T-helper 2 cell treated with Interferon-gamma antibody and Interleukin-4, amounts not matched to agents 5 μg/mL and 100 μg/mL, for 36 hours (primary cell): ENCODE data around the gene CREBBP.

Experiments
- DNase-seq: peaks from one replicate; pipeline ENCODE4 v3.0.0; 2021; ENCODE audit warnings: low spot score
- H3K27ac Mint-ChIP-seq: one replicate; pipeline ENCODE4 v1.8.0; 2021; ENCODE audit warnings: mild to moderate bottlenecking, mixed read lengths
- H3K27me3 Mint-ChIP-seq: one replicate; pipeline ENCODE4 v1.8.0; 2021; ENCODE audit warnings: low read depth, mixed read lengths
- H3K36me3 Mint-ChIP-seq: one replicate; pipeline ENCODE4 v1.8.0; 2021; ENCODE audit warnings: low read depth, mixed read lengths
- H3K4me1 Mint-ChIP-seq: one replicate; pipeline ENCODE4 v1.8.0; 2021; ENCODE audit warnings: low read depth, mixed read lengths
- H3K4me3 Mint-ChIP-seq: one replicate; pipeline ENCODE4 v1.8.0; 2022; ENCODE audit warnings: mild to moderate bottlenecking, moderate library complexity, mixed read lengths
- H3K9me3 Mint-ChIP-seq: one replicate; pipeline ENCODE4 v1.8.0; 2021; ENCODE audit warnings: mixed read lengths

The CREBBP gene

DNA sequence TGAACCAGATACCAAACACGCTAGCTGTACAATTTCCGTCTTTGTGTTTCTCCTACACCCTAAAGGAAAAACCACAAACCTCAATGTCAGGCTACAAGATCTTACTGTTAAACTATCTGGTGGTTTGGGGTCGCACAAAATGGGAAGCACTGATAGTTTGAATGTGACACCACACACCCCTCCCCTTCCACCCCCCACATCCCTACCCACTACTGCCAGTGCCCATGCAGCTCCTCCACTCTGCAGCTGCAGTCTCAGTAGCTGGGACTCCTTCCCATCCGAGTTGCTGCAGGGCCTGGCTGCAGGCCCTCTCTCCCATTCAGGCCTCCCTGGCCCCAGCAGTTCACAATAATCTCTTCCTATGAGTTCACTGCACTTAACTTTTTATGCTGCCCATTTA, 181.6 kb downstream of the CREBBP start:
- Mint-ChIP-seq H3K4me1 (peaks cover 10% of the 10 kb centered on the region), H3K4me3 (no peak overlapping the region), H3K9me3 (no peaks in the 10 kb centered on the region), H3K36me3 (peaks cover 5% of the 10 kb centered on the region), H3K27me3 (no peaks in the 10 kb centered on the region), H3K27ac (no peak overlapping the region)
- no peak for DNase-seq

DNA sequence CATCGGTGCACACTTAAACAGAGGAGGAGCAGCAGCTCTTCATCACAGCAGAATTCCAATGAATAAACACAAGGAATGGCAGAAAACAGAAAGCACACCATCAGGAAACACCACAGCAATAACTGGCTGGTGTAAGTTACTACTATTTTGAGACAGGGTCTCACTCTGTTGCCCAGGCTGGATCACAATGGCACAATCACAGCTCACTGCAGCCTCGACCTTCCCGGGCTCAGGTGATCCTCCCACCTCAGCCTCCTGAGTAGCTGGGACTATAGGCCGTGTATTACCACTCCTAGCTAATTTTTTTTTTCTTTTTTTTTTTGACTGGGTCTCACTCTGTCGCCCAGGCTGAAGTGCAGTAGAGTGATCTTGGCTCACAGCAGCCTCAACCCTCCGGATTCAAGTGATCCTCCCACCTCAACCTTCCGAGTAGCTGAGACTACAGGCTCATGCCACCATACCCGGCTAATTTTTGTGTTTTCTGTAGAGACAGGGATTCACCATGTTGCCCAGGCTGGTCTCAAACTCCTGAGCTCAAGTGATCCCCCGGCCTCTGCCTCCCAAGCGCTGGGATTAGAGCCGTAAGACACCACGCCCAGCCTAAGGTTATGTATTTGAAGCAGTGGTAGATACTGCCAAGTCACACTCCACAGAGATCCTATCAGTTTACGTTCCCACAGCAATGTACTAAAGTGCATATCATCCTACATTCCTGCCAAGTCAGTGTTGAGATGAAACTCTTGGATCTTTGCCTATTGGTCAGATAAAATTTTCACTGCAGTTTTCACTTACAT, 183.9 kb downstream of the CREBBP start:
- H3K4me3 Mint-ChIP-seq, result no peak overlapping the region
- peaks cover 7% of the 10 kb centered on the region for H3K4me1 Mint-ChIP-seq
- peaks cover 3% of the 10 kb centered on the region for H3K36me3 Mint-ChIP-seq
- no peaks in the 10 kb centered on the region for H3K27me3 Mint-ChIP-seq
- H3K27ac Mint-ChIP-seq, result no peak overlapping the region
- H3K9me3 Mint-ChIP-seq, result no peaks in the 10 kb centered on the region
- no peak for DNase-seq

GRCh38 chr16:3695610-3696369, 184.7 kb downstream of the CREBBP start:
- peaks cover 3% of the 10 kb centered on the region for H3K36me3 Mint-ChIP-seq
- peaks cover 8% of the 10 kb centered on the region for H3K4me1 Mint-ChIP-seq
- H3K27ac Mint-ChIP-seq, result no peak overlapping the region
- H3K4me3 Mint-ChIP-seq, result no peak overlapping the region
- no peaks in the 10 kb centered on the region for H3K9me3 Mint-ChIP-seq
- no peaks in the 10 kb centered on the region for H3K27me3 Mint-ChIP-seq
- DNase-seq, result no peak

- Mint-ChIP-seq H3K9me3 (no peaks in the 10 kb centered on the region), H3K27ac (no peak overlapping the region), H3K36me3 (peaks cover 10% of the 10 kb centered on the region), H3K4me1 (peaks cover 10% of the 10 kb centered on the region), H3K27me3 (no peaks in the 10 kb centered on the region), H3K4me3 (no peak overlapping the region)
- DNase-seq, result no peak
Measured at GRCh38 chr16:3694051-3694450, 186.5 kb downstream of the CREBBP start.

DNA sequence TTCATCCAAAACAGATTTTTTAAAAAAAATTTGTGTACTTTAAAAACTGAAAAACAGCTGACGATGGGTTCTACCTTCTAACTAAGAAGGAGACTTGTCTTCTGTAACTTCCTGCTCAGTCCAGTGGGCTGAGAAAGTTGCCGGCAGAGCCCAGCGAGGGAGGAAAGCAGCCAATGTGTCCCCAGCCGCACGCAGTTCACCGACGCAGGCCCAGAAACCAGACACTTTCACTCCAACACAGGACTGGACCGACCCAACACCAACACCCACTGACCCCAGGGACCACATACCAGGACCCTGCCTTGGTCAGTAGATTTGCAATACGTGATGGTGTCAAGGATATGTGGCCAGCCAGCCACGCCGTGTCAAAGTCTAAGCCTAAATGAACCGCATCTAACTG, 188.8 kb downstream of the CREBBP start:
- Mint-ChIP-seq H3K27me3 (no peaks in the 10 kb centered on the region), H3K4me1 (peaks cover 7% of the 10 kb centered on the region), H3K9me3 (no peaks in the 10 kb centered on the region), H3K36me3 (peaks cover 23% of the 10 kb centered on the region), H3K4me3 (no peak overlapping the region), H3K27ac (no peak overlapping the region)
- DNase-seq, result no peak

GRCh38 chr16:3690980-3691720, 189.4 kb downstream of the CREBBP start:
- Mint-ChIP-seq H3K27me3 (no peaks in the 10 kb centered on the region), H3K27ac (no peak overlapping the region), H3K4me1 (peaks cover 7% of the 10 kb centered on the region), H3K36me3 (peaks cover 23% of the 10 kb centered on the region), H3K4me3 (peak overlapping the region; percentile 59), H3K9me3 (no peaks in the 10 kb centered on the region)
- DNase-seq, result no peak

DNA sequence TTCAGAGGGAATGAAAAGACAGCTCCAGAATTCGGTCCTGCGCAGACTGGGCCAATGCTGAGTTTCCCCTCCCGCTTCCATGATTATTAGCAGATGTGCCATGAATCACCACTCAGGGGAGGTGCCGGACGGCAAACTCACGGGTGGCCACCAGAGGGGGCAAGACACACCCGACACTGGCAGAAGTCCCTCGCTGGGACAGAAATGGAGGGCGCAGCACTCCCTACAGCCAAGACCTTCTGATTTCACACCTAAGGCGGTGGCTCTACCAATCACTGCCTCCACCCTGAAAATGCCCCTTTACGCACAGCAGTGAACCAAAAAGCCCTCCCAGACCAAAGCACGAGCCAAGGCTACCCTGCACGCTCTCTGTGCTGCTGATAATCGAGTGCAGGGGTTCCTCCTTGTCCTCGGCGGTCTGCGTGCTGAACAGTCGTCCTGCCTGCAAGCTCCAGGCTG, 190.0 kb downstream of the CREBBP start:
- Mint-ChIP-seq H3K27me3 (no peaks in the 10 kb centered on the region), H3K4me3 (peak overlapping the region; percentile 59), H3K27ac (no peak overlapping the region), H3K9me3 (no peaks in the 10 kb centered on the region), H3K4me1 (peaks cover 7% of the 10 kb centered on the region), H3K36me3 (peaks cover 24% of the 10 kb centered on the region)
- peak; percentile 68 for DNase-seq

- H3K27ac Mint-ChIP-seq, result no peak overlapping the region
Measured at GRCh38 chr16:3689731-3690130, 190.8 kb downstream of the CREBBP start.

DNA sequence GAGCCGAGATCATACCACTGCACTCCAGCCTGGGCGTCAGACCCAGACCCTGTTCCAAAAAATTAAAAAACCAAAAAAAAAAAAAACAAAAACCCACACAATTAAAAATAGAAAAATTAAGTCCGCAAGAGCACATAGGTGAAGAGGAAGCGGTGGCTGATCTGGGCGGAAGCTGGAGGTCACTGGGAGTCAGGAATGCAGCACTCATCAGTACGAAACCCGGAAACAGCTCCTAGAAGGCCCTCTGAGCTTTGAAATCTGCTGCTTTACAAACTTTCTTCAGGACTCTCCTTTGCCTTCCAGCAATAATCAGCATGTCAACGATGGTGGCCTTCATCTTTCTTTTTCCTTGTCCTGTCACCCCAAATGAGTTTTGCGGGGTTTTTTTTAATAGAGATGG, 192.7 kb downstream of the CREBBP start:
- Mint-ChIP-seq H3K36me3 (peaks cover 34% of the 10 kb centered on the region), H3K27me3 (no peaks in the 10 kb centered on the region), H3K9me3 (no peaks in the 10 kb centered on the region), H3K4me3 (no peak overlapping the region), H3K27ac (no peak overlapping the region), H3K4me1 (peaks cover 7% of the 10 kb centered on the region)
- no peak for DNase-seq

More at GRCh38 chr16:3689731-3690130, 190.8 kb downstream of the CREBBP start:
- no peak overlapping the region for H3K4me3 Mint-ChIP-seq
- H3K4me1 Mint-ChIP-seq, result peaks cover 7% of the 10 kb centered on the region
- no peaks in the 10 kb centered on the region for H3K27me3 Mint-ChIP-seq
- H3K9me3 Mint-ChIP-seq, result no peaks in the 10 kb centered on the region
- no peak for DNase-seq
- peaks cover 27% of the 10 kb centered on the region for H3K36me3 Mint-ChIP-seq

DNA sequence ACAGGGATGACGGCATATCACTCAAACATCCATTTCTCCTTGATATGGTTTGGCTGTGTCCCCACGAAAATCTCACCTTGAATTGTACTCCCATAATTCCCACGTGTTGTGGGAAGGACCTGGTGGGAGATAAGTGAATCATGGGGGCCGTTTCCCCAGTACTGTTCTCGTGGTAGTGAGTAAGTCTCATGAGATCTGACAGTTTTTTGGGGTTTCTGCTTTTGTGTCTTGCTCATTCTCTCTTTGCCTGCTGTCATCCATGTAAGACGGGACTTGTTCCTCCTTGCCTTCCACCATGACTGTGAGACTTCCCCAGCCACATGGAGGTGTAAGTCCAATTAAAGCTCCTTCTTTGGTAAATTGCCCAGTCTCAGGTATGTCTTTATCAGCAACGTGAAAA, 193.5 kb downstream of the CREBBP start:
- no peaks in the 10 kb centered on the region for H3K9me3 Mint-ChIP-seq
- peaks cover 7% of the 10 kb centered on the region for H3K4me1 Mint-ChIP-seq
- peaks cover 37% of the 10 kb centered on the region for H3K36me3 Mint-ChIP-seq
- H3K27me3 Mint-ChIP-seq, result no peaks in the 10 kb centered on the region
- no peak for DNase-seq
- H3K4me3 Mint-ChIP-seq, result no peak overlapping the region
- H3K27ac Mint-ChIP-seq, result no peak overlapping the region

DNA sequence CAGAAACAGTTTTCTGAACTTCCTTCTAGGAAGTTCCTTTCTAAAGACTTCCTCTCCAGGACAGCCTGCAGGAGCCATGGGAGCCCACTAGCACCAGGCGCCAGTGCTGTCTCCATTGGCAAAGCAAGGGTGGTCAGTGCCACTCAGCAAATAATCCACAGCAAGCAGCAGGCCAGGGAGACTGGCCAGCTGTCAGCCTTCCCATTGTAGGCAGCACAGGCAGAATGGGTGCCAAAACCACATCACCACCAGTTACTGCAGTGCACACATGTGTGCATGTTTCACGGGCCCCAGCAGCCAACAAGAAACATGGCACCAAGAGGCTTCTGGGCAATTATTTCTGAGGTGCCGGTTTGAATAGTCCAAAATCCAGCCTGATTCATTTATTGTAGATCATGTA, 199.3 kb downstream of the CREBBP start:
- no peak for DNase-seq
- Mint-ChIP-seq H3K4me3 (no peak overlapping the region), H3K27ac (no peak overlapping the region), H3K4me1 (no peaks in the 10 kb centered on the region), H3K27me3 (no peaks in the 10 kb centered on the region), H3K36me3 (peaks cover 37% of the 10 kb centered on the region), H3K9me3 (no peaks in the 10 kb centered on the region)

DNA sequence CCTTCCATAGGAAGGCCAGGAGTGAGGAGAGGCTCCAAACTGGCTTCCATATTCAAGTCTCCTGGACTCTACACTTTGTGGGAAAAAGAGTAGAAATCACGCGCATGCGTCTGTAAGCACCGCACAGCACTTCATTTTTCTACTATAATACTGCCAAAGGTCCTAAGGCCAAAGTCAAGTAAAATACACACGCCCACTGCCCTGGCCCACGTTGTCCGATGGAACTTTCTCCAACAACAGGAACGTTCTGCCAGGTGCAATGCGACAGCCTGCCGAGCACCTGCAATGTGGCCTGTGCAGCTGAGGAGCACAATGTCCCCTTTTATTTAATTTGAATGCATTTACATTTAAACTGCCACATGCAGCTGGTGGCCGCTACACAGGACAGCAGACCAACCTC, 202.5 kb downstream of the CREBBP start:
- Mint-ChIP-seq H3K36me3 (peaks cover 36% of the 10 kb centered on the region), H3K27ac (no peak overlapping the region), H3K4me3 (no peak overlapping the region), H3K4me1 (no peaks in the 10 kb centered on the region), H3K9me3 (no peaks in the 10 kb centered on the region), H3K27me3 (no peaks in the 10 kb centered on the region)
- no peak for DNase-seq

DNA sequence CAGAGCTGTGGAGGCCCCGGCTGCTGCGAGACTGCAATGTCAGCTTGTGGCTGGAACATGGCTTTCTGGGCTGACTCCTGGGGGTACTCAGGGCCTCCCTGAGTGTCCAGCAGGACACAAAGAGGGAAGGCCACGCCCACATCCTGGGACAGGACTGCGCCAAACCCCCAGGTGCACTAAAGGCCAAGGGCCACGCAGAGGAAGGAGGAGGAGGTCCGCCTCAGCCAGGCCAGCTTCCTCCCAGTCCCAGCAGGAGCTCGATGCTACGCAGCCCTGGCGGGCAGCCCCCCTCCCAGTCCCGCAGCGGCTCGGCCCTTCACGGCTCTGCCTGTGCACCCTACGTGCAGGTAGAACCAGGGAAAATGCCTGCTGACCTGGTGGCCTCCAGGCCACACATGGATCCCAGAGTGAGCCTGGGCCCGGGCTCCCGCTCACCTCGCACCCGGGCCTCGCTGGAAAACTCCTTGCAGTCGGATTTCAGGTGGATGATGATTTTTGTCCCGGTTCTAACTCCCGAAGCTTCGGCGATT, 204.8 kb downstream of the CREBBP start:
- Mint-ChIP-seq H3K27me3 (no peaks in the 10 kb centered on the region), H3K4me1 (peaks cover 4% of the 10 kb centered on the region), H3K9me3 (no peaks in the 10 kb centered on the region), H3K27ac (no peak overlapping the region), H3K36me3 (peaks cover 33% of the 10 kb centered on the region), H3K4me3 (no peak overlapping the region)
- no peak for DNase-seq
